BJ (cell line): ENCODE measurements around the gene DOCK1. TPM values are rescaled to one million over a fixed set of nuclear protein-coding genes. Genes with fewer than 3 reads are reported as not detected.
A peak's percentile ranks its signal among the peaks of the same experiment; 100 is the strongest.

Experiments used
- CTCF ChIA-PET: fragments of 350-600 bp; formaldehyde crosslinking; extraction: SDS; loops from one replicate; lab custom pipeline; 2021; ENCODE audit warnings: antibody characterized with exemption, inconsistent platforms; lab: Yijun Ruan, JAX
- POLR2A ChIA-PET: fragments of 300-600 bp; sonication (Branson Sonifier 250); formaldehyde crosslinking; extraction: SDS; loops from one replicate; lab custom pipeline; 2021; ENCODE audit warnings: antibody characterized with exemption; lab: Charles Lee
- DNase-seq: peaks from one replicate; pipeline ENCODE4 v3.0.0-alpha.2; 2011; ENCODE audit warnings: low read depth
- H3K27me3 ChIP-seq: 2 replicates; pipeline ENCODE4 v1.6.0; 2011; ENCODE audit warnings: low read length; ENCODE audit not compliant: control insufficient read depth, insufficient read depth
- H3K36me3 ChIP-seq: 2 replicates; pipeline ENCODE4 v1.5.1; 2011; ENCODE audit warnings: low read length; ENCODE audit not compliant: control insufficient read depth, insufficient read depth
- H3K4me3 ChIP-seq: 2 replicates; pipeline ENCODE4 v1.5.1; 2011; ENCODE audit warnings: low read depth, mild to moderate bottlenecking, control low read depth, low read length
- polyA minus RNA-seq: library from RNA; depleted of rRNA, polyadenylated mRNA; stranded (reverse); fragments of >200 nt; gene quantifications from 2 replicates; pipeline ENCODE4 v1.2.3, GENCODE V29; 2011; rRNA and poly(A)+ RNA removed
- polyA plus RNA-seq: library from polyadenylated mRNA; depleted of rRNA; stranded (reverse); fragments of >200 nt; gene quantifications from 2 replicates; pipeline ENCODE4 v1.2.3, GENCODE V29; 2011; rRNA removed
- TF ChIP-seq, protein P1 (sequence below): IDR thresholded peaks from 2 replicates; pipeline ENCODE4 v1.5.1; 2011; ENCODE audit warnings: low read depth, mild to moderate bottlenecking, control low read depth, inconsistent platforms, low read length, moderate library complexity; ENCODE audit not compliant: insufficient read depth

DOCK1 gene
- polyA plus RNA-seq (20.0 and 24.9 TPM in 2 replicates), polyA minus RNA-seq (45.4 and 52.6 TPM in 2 replicates)

DNA sequence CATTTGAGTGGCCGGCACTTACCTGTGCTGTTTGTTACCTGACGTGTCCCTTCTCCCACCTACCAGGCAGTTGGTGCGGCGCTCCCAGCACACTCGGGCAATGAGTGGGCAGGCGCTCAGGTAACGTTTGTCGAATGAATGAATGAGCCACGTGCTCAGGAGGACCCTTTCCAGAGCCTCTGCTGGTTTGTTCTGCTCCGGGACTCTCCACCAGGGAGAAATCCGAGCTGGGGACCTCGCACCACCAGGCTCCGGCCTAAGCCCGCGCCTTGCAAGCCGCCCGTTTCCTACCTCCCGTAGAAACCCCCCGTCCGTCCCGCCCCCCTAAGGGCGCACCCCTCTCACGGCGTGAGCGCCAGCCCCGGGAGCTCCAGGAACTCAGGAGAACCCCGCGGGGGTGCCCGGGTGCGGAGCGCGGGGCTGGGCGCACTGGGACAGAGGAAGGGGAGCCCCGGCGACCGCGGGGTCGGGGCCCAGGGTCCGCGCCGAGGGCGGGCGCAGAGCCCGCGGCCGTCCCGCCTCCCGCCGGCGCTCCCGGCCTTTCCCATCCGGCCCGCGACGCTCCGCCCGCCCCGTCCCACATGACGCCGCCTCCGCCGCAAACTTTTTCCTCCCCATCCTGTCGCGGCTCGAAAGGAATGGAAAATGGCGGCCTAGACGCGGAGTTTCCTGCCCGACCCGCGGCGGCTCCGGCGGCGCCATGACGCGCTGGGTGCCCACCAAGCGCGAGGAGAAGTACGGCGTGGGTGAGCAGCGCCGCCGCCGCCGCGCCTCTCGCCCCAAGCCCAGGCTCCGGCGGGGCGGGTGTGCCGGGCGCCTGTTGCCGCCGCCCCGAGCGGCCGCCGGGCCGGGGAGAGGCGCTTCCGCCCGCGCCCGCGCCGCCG is at the start of gene DOCK1:
DOCK1 (plus strand) TSS at position 611 of the 884 bp plus-strand sequence; CDS start at position 701, 90 bp downstream.
- CTCF ChIA-PET = no interaction called here
- POLR2A ChIA-PET = interaction anchor here (0.6 kb wide), 1 partner anchor 683 kb away, joined by 3 read pairs; no protein-coding TSS in a partner anchor
- Histone ChIP-seq H3K36me3 (no peaks in the 10 kb centered on the region; the same call in 1 of the 2 replicates), H3K27me3 (no peaks in the 10 kb centered on the region), H3K4me3 (peak within 1 kb of the TSS; percentile 86)
- TF ChIP-seq, protein P1, sequence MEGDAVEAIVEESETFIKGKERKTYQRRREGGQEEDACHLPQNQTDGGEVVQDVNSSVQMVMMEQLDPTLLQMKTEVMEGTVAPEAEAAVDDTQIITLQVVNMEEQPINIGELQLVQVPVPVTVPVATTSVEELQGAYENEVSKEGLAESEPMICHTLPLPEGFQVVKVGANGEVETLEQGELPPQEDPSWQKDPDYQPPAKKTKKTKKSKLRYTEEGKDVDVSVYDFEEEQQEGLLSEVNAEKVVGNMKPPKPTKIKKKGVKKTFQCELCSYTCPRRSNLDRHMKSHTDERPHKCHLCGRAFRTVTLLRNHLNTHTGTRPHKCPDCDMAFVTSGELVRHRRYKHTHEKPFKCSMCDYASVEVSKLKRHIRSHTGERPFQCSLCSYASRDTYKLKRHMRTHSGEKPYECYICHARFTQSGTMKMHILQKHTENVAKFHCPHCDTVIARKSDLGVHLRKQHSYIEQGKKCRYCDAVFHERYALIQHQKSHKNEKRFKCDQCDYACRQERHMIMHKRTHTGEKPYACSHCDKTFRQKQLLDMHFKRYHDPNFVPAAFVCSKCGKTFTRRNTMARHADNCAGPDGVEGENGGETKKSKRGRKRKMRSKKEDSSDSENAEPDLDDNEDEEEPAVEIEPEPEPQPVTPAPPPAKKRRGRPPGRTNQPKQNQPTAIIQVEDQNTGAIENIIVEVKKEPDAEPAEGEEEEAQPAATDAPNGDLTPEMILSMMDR = 0 out of 2 replicates have a peak, but pooled peaks have one; percentile 6
- DNase-seq = no peak

DNA sequence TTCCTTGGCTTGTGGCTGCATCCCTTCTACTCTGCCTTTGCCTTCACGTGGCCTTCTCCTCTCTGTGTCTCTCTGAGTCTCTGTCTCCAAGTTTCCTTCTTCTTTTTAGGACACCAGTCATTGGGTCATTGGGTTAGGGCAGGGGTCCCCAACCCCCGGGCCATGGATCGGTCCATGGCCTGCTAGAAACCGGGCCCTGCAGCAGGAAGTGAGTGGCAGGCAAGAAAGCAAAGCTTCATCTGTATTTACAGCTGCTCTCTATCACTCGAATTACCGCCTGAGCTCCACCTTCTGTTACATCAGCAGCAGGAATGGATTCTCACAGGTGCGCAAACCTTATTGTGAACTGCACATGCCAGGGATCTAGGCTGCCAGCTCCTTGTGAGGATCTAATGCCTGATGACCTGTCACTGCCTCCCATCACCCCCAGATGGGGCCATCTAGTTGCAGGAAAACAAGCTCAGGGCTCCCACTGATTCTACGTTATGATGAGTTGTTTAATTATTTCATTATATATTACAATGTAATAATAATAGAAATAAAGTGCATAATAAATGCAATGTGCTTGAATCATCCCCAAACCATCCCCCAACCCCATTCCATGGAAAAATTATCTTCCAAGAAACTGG is 47.9 kb upstream of the DOCK1 start:
- CTCF ChIA-PET = interaction anchor here (0.5 to 0.6 kb wide), 2 partner anchors 346 to 1205 kb away, joined by 3 read pairs; no protein-coding TSS in a partner anchor
- no peaks in the 10 kb centered on the region for H3K36me3 ChIP-seq
- TF ChIP-seq, protein P1 = no peak
- H3K27me3 ChIP-seq = no peaks in the 10 kb centered on the region; the same call in 1 of the 2 replicates
- DNase-seq = no peak
- H3K4me3 ChIP-seq = no peak overlapping the region
- POLR2A ChIA-PET = no interaction called here

DNA sequence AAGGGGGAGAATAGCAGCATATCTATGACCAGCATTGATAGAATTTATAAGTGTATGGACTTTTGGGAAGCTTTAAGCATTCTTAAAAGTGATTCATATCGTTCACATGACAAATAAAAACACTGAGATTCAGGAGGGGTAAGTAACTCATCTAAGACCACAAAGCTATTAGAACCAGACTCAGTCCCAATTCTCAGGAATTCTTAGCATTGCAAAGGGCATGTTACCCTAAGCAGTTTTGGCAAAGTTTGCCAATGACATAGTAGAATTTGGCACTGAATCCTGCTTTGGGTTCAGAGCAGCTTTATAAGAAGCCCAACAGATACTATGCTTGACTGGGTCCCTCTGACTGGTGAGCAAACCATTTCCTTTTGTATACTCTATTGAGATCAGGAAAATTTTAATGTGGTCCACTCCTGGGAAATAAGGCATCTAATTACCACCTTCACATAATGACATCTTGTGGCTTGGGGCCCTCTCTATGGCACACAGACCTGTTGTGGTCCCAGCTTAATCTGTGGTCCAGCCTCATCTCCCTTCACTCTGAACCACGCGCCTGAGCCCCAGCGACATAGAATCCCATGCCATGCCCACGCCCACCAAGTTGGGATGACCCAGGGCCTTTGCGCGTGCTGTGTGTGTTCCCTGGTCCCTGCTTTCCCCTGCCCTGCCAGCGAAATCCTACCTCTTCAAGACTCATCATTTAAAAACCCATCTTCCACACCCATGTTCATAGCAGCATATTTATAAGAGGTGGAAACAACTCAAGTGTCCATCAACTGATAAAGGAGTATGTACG is 37.5 kb upstream of the DOCK1 start:
- TF ChIP-seq, protein P1 = no peak
- ChIA-PET CTCF (interaction anchor here (0.7 kb wide), 1 partner anchor 153 kb away, joined by 3 read pairs; no protein-coding TSS in a partner anchor), POLR2A (no interaction called here)
- H3K36me3 ChIP-seq = no peaks in the 10 kb centered on the region
- H3K4me3 ChIP-seq = no peak overlapping the region
- H3K27me3 ChIP-seq = no peaks in the 10 kb centered on the region
- peak; percentile 100 for DNase-seq

GRCh38 chr10:126868371-126868770 is 36.9 kb upstream of the DOCK1 start:
- no peak overlapping the region for H3K4me3 ChIP-seq
- H3K27me3 ChIP-seq = no peaks in the 10 kb centered on the region
- ChIA-PET POLR2A (no interaction called here), CTCF (no interaction called here)
- H3K36me3 ChIP-seq = no peaks in the 10 kb centered on the region
- DNase-seq = no peak
- TF ChIP-seq, protein P1 = no peak
